Measurements from ENCODE around the gene CYB5R4.

DNA sequence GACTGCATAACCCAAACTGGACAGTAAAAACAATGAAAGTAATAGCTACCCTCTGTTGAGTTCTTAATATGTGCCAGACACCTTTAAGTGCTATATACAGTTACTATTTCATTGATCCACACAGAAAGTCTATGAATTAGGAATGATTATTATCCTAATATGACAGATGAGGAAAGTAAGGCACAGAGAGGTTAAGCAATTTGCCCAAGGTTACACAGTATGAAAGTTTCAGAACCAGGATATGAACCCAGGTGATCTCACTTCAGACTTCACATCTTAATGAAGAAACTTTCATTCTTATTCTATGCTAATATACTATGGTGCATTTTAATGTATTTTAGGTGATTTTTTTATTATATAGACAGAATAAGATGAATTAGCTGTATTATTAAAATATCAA, 46.9 kb upstream of the CYB5R4 start:
- TF ChIP-seq POLR2A (IDR thresholded peaks at IDR 0.05; ENCODE audit: low read depth, low read length) (no peak), TAF1 (IDR thresholded peaks at IDR 0.05; ENCODE audit: borderline replicate concordance, low read depth, low read length) (no peak), POLR2AphosphoS5 (IDR thresholded peaks at IDR 0.05; ENCODE audit: low read depth, low read length) (no peak)

Data from GM12892 (cell line).